Spinal cord (tissue), 10 donors: ENCODE results near the gene NMT1. TPM values are rescaled to one million over a fixed set of nuclear protein-coding genes. Genes with fewer than 3 reads are reported as not detected.

ENCODE experiments used
- DNase-seq, 6 donors: peaks; one replicate each; pipeline versions ENCODE4 v3.0.0 to v3.0.0-alpha.2; 2013 to 2015; ENCODE audit warnings: low spot score in 6 of 6, low read depth in 4 of 6
- H3K27ac ChIP-seq: one replicate; pipeline ENCODE4 v1.5.1; 2013; ENCODE audit warnings: low read depth, low read length, control low read depth
- H3K27me3 ChIP-seq: one replicate; pipeline ENCODE4 v1.6.1; 2013; ENCODE audit warnings: low read length; ENCODE audit not compliant: control insufficient read depth, insufficient read depth
- H3K36me3 ChIP-seq: one replicate; pipeline ENCODE4 v1.6.1; 2013; ENCODE audit warnings: low read length; ENCODE audit not compliant: control insufficient read depth, insufficient read depth
- H3K4me1 ChIP-seq: one replicate; pipeline ENCODE4 v1.6.1; 2013; ENCODE audit warnings: low read length; ENCODE audit not compliant: control insufficient read depth, insufficient read depth
- H3K4me3 ChIP-seq: one replicate; pipeline ENCODE4 v1.5.1; 2013; ENCODE audit warnings: low read depth, low read length, control low read depth
- H3K9me3 ChIP-seq: one replicate; pipeline ENCODE4 v1.6.1; 2013; ENCODE audit warnings: low read length; ENCODE audit not compliant: control insufficient read depth, insufficient read depth
- WGBS: methylation state at CpG from one replicate; pipeline ENCODE4 v1.1.5; 2013; ENCODE audit warnings: missing lambda C conversion rate; ENCODE audit not compliant: insufficient coverage; 5-methylcytosine and 5-hydroxymethylcytosine counted together
- polyA plus RNA-seq, 2 donors: library from polyadenylated mRNA; unstranded; fragments of 120-200 nt; gene quantifications; one replicate each; pipeline ENCODE4 v1.2.1, GENCODE V29; 2013; ENCODE audit not compliant: insufficient read length in 2 of 2
- total RNA-seq, 2 donors: library from RNA; depleted of rRNA in 1 of 2; stranded (reverse); fragments of 120-200 nt in 1 of 2; fragments of >200 nt in 1 of 2; gene quantifications; one replicate each; pipeline versions ENCODE4 v1.2.3 to v1.2.4, GENCODE V29; 2013 to 2014
- donor health status: healthy.

Gene NMT1
- total and polyA plus RNA-seq, 4 donors: 51.6 to 77.9 (median 60.5) TPM

DNA sequence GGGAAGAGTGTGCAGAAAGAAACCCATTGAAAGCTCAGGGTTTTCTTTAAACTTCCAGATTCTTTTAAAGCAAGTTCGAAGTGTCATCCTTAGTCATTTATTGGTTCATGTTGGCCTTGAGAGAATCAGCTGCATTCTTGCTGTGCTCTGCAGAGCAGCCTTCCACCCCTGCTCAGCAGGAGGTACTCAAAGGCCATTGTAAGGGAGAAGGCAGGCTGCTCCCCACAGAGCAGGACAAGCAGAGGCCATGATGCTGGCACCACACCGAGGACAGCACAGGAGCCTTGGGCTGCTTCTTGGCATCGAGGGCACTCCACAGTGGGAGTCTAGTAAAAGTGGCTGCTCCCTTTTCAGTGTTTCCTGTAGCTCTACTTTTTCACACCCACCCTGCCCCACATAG is 29.6 kb downstream of the NMT1 start:
- Histone ChIP-seq H3K27me3 (no peaks in the 10 kb centered on the region), H3K36me3 (peaks cover 66% of the 10 kb centered on the region), H3K4me3 (no peak overlapping the region), H3K27ac (no peak overlapping the region), H3K4me1 (peaks cover 61% of the 10 kb centered on the region), H3K9me3 (no peaks in the 10 kb centered on the region)
- DNase-seq: peak in 1 of 6 donors; percentile 49
- 27% methylated on average over 2 of the region's 3 CpGs for WGBS

GRCh38 chr17:45091778-45092425 is 30.8 kb downstream of the NMT1 start:
- WGBS: 94% methylated on average over 7 of the region's 11 CpGs
- no peak for DNase-seq
- H3K27me3 ChIP-seq: no peaks in the 10 kb centered on the region
- H3K4me1 ChIP-seq: peaks cover 62% of the 10 kb centered on the region
- no peak overlapping the region for H3K4me3 ChIP-seq
- peaks cover 67% of the 10 kb centered on the region for H3K36me3 ChIP-seq
- no peaks in the 10 kb centered on the region for H3K9me3 ChIP-seq
- peak overlapping the region; percentile 65 for H3K27ac ChIP-seq

DNA sequence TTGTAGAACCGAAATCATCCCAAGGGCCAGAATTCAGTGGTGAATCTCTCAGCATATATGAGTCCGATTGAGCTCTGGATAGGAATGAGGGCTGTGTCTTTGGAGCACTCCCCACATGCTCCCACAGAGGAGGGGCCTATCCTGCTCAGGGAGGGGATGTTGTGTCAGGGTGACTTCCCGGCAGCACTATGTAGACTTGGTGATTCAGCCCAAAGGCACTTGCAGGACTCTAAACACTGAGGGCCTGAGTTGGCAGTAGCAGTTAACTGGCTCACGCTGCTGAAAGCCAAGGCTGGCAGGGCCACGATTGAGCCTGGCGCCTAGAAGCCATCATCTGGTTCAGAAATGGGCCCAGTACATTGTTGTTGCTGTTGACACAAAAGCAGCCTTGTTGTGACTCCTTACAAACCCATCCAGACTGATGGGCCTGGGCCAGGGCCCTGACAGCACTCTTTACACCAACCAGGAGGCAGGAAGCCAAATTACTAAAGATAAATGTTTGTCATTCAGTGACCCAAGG is 31.9 kb downstream of the NMT1 start:
- DNase-seq: peak in 5 of 6 donors; percentile 80 to 94 (median 85)
- no peaks in the 10 kb centered on the region for H3K9me3 ChIP-seq
- WGBS: 39% methylated on average over 6 of the region's 6 CpGs
- peak overlapping the region; percentile 65 for H3K27ac ChIP-seq
- H3K4me3 ChIP-seq: no peak overlapping the region
- H3K4me1 ChIP-seq: peaks cover 61% of the 10 kb centered on the region
- peaks cover 69% of the 10 kb centered on the region for H3K36me3 ChIP-seq
- no peaks in the 10 kb centered on the region for H3K27me3 ChIP-seq

GRCh38 chr17:45093444-45094110 is 32.5 kb downstream of the NMT1 start:
- WGBS: 44% methylated on average over 12 of the region's 13 CpGs
- no peaks in the 10 kb centered on the region for H3K9me3 ChIP-seq
- H3K4me3 ChIP-seq: no peak overlapping the region
- DNase-seq: peak in 2 of 6 donors; percentile 13 to 40
- no peaks in the 10 kb centered on the region for H3K27me3 ChIP-seq
- peak overlapping the region; percentile 65 for H3K27ac ChIP-seq
- H3K36me3 ChIP-seq: peaks cover 69% of the 10 kb centered on the region
- H3K4me1 ChIP-seq: peaks cover 61% of the 10 kb centered on the region

DNA sequence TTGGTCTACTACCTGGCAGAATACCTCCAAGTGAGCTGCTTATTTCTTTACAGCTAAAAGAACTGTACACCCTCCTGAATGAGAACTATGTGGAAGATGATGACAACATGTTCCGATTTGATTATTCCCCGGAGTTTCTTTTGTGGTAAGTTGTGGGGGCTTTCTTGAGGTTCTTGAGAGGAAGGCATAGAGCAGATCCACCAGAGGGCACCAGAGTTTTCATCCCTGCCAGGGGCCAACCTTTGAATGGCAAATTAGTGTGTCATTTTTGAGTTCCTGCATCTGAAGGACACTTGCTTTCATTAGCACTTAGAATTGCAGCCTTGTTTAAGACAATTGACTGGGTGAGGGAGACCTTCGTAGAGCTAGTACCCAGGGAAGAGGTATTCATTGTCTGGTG is 35.0 kb downstream of the NMT1 start:
- Histone ChIP-seq H3K27ac (no peak overlapping the region), H3K4me3 (no peak overlapping the region), H3K9me3 (no peaks in the 10 kb centered on the region), H3K36me3 (peaks cover 73% of the 10 kb centered on the region), H3K4me1 (peaks cover 58% of the 10 kb centered on the region), H3K27me3 (no peaks in the 10 kb centered on the region)
- DNase-seq: no peak
- WGBS: 89% methylated on average over 3 of the region's 3 CpGs

- no peaks in the 10 kb centered on the region for H3K9me3 ChIP-seq
- peaks cover 53% of the 10 kb centered on the region for H3K4me1 ChIP-seq
- WGBS: 93% methylated on average over 7 of the region's 11 CpGs
- no peaks in the 10 kb centered on the region for H3K27me3 ChIP-seq
- no peak overlapping the region for H3K4me3 ChIP-seq
- no peak for DNase-seq
- H3K36me3 ChIP-seq: peaks cover 78% of the 10 kb centered on the region
- no peak overlapping the region for H3K27ac ChIP-seq
Measured at GRCh38 chr17:45096926-45097325, 35.8 kb downstream of the NMT1 start.

GRCh38 chr17:45098081-45098868 is 37.2 kb downstream of the NMT1 start:
- Histone ChIP-seq H3K9me3 (no peaks in the 10 kb centered on the region), H3K36me3 (peaks cover 88% of the 10 kb centered on the region), H3K4me1 (peaks cover 40% of the 10 kb centered on the region), H3K27ac (peak overlapping the region; percentile 57), H3K4me3 (no peak overlapping the region), H3K27me3 (no peaks in the 10 kb centered on the region)
- DNase-seq: no peak
- 78% methylated on average over 11 of the region's 13 CpGs for WGBS

DNA sequence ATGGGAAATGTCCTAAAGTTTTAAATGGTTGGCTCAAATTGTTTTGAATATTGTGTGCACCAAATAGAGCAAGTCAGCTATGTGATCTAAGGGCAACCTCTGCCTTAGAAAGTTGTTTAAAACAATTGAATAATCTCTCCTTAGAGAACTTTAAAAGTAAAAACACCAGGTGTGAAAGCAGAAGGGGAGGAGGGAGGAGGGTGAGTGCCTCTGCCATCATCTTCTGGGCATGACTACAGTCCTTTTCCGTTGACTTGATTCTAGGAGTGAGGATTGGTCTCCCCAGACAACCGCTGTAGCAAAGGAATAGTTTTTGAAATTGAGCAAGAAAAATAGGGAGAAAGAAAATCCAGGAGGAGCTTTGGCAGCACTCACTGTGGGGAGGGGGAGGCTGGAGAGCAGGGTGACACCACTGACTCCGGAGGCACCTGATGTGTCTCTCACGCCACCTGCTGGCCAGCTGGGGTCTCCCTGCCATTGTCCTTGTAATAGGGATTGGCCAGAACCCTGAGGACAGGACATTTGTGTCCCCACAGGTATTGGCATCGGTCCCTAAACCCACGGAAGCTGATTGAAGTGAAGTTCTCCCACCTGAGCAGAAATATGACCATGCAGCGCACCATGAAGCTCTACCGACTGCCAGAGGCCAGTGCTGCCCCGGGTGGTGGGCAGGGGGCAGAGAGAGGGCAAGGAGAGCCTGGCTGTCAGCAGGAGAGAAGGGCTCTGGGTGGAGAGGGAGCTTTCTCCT is 37.9 kb downstream of the NMT1 start:
- Histone ChIP-seq H3K4me3 (no peak overlapping the region), H3K9me3 (no peaks in the 10 kb centered on the region), H3K27me3 (no peaks in the 10 kb centered on the region), H3K27ac (peak overlapping the region; percentile 57), H3K4me1 (peaks cover 32% of the 10 kb centered on the region), H3K36me3 (peaks cover 89% of the 10 kb centered on the region)
- DNase-seq: peak in 4 of 6 donors; percentile 74 to 92 (median 82)
- 38% methylated on average over 9 of the region's 9 CpGs for WGBS

DNA sequence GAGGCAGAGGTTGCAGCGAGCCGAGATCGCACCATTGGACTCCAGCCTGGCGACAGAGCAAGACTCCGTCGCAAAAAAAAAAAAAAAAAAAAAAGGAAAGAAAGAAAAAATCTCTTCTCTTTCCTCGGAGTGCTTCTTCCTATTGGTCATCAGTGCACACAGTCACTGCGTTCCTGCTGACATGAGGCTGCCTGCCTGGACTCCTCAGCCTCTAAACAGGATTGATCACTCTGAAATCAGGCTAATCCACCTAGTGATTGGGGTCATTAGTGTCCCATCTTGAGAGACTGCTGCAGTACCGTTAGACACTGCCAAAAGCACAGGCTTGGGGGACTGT is 40.4 kb downstream of the NMT1 start:
- Histone ChIP-seq H3K27me3 (no peaks in the 10 kb centered on the region), H3K4me1 (peaks cover 30% of the 10 kb centered on the region), H3K27ac (no peak overlapping the region), H3K36me3 (peaks cover 90% of the 10 kb centered on the region), H3K9me3 (no peaks in the 10 kb centered on the region), H3K4me3 (no peak overlapping the region)
- 83% methylated on average over 3 of the region's 9 CpGs for WGBS
- DNase-seq: no peak
